ENCODE data around the gene ANTXR1.
"Not testable (repeated sequence)": the region's sequence is repeated elsewhere in the genome, so short reads cannot be mapped to it uniquely, and the experiment has no call there.

Gene ANTXR1

DNA sequence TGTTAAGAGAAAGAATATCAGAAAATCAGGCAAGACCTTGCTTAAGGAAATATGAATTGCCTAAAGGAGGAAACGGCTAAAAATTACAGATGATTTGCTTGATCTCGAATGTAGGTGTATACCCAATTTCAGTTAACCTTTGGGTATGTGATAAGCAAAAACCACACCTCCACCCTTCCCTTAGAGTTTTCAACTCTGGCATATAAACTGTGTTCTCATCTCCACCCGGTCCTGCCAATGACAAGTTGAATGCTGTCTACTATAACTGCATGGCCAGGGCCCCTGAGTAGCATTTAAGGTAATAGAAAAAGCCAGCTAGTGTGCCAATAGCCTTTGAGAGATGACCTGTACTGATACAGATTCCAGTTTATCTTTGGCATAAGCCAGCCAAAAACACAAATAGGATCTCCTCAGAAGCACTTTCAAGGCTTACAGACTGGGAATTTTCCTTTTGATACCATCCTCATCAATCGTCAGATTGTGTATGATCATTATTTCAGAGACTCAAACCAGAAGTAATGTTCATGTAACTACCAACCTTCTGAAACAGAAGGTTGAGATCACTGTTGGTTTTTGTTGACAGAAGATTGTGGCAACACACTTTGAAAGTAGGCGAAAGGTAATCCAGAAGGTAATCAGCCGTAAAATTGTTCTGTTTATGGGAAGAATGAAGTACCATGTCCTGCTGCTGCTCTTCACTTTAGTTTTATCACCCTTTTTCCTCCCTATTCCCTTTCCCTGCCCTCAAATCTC lies 211.0 kb downstream of the ANTXR1 start:
- no peaks in the 10 kb centered on the region for H3K9me3 ChIP-seq (ENCODE audit: low read length)
- H3K36me3 ChIP-seq (ENCODE audit: insufficient read depth, low read length): no peaks in the 10 kb centered on the region
- H3K4me1 ChIP-seq (ENCODE audit: insufficient read depth, low read length): no peaks in the 10 kb centered on the region
- H2AFZ ChIP-seq (ENCODE audit: low read depth, low read length): no peak overlapping the region
- no peak overlapping the region for H3K4me3 ChIP-seq (ENCODE audit: low read length)
- no peaks in the 10 kb centered on the region for H3K27me3 ChIP-seq (ENCODE audit: insufficient read depth, low read length)

DNA sequence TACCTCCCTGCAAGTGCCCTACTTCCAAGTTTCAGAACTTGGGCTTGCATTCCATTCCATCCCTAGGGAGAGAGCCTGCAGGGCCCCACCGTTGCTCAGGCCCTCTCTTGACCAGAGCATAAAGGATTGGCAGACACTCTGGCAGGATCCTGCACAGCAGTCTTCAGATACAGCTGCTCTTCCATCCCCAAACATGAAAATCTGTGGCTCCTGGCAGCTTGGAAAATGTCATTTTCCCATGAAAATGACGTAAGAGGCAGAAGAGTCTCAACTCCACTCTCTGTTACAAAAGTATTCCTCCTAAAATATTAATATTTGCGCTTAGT lies 211.5 kb downstream of the ANTXR1 start:
- Histone ChIP-seq H2AFZ (ENCODE audit: low read depth, low read length) (no peak overlapping the region), H3K36me3 (ENCODE audit: insufficient read depth, low read length) (no peaks in the 10 kb centered on the region), H3K4me3 (ENCODE audit: low read length) (no peak overlapping the region), H3K27me3 (ENCODE audit: insufficient read depth, low read length) (no peaks in the 10 kb centered on the region), H3K9me3 (ENCODE audit: low read length) (no peaks in the 10 kb centered on the region), H3K4me1 (ENCODE audit: insufficient read depth, low read length) (no peaks in the 10 kb centered on the region)

DNA sequence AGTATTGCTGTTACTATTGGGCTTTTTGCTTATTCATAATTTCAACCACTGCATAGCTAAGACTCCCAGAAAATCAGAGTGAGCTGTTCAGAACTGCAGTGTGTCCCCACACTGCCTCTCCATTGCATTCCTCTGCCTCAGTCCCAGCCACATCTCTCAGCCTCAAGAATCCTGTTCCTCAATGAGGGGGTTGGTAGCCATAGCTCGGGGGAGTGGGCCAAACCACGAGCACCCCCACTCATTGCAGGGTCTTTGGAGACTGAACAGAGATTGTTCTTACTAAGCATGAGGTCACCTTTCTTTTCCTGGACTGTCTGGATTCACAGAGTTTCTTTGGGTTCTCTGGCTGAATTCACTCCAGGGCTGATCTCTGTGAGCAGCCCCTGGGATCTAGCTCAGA lies 213.0 kb downstream of the ANTXR1 start:
- Histone ChIP-seq H3K27me3 (ENCODE audit: insufficient read depth, low read length) (no peaks in the 10 kb centered on the region), H3K9me3 (ENCODE audit: low read length) (no peaks in the 10 kb centered on the region), H3K36me3 (ENCODE audit: insufficient read depth, low read length) (no peaks in the 10 kb centered on the region), H2AFZ (ENCODE audit: low read depth, low read length) (no peak overlapping the region), H3K4me3 (ENCODE audit: low read length) (no peak overlapping the region), H3K4me1 (ENCODE audit: insufficient read depth, low read length) (no peaks in the 10 kb centered on the region)

DNA sequence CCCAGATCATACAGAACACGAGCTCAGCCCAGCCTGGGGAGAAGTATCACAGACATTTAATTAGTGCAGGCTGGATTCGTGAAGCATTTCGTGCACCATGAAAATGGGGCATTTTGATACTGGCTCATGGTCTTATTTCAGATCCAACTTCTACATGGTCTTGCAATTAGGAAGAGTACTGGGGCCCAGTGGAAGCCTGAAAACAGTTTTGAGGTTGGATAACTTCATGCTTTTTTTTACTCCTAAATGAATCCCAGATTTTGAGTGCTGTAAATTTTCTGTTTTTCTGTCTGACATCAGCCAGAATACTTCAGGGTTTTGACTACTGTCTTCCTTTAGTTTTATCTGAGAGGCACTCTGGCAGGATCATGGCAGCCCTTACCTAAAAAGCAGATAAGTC lies 213.9 kb downstream of the ANTXR1 start:
- Histone ChIP-seq H3K4me3 (ENCODE audit: low read length) (no peak overlapping the region), H3K27me3 (ENCODE audit: insufficient read depth, low read length) (no peaks in the 10 kb centered on the region), H3K9me3 (ENCODE audit: low read length) (no peaks in the 10 kb centered on the region), H3K36me3 (ENCODE audit: insufficient read depth, low read length) (peaks cover 4% of the 10 kb centered on the region), H2AFZ (ENCODE audit: low read depth, low read length) (no peak overlapping the region), H3K4me1 (ENCODE audit: insufficient read depth, low read length) (no peaks in the 10 kb centered on the region)

DNA sequence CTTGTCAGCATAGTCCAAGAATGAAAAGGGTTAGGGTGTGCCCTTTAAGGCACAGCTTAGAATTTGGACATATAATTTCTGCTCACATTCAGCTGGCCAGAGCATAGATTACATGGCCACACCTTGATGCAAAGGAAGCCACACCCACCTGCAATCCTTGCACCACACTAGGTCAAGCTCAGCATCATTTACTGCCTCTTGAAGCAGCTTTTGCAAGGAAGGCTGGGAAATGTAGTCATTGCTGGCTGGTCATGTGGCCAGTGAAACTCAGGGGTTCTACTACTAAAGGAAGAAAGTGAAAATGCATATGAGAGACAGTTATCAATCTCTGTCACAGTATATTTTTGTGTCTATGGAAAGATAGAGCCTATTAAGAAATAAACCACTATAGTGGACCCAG lies 214.7 kb downstream of the ANTXR1 start:
- no peak overlapping the region for H3K4me3 ChIP-seq (ENCODE audit: low read length)
- H2AFZ ChIP-seq (ENCODE audit: low read depth, low read length): no peak overlapping the region
- peaks cover 4% of the 10 kb centered on the region for H3K36me3 ChIP-seq (ENCODE audit: insufficient read depth, low read length)
- no peaks in the 10 kb centered on the region for H3K9me3 ChIP-seq (ENCODE audit: low read length)
- no peaks in the 10 kb centered on the region for H3K27me3 ChIP-seq (ENCODE audit: insufficient read depth, low read length)
- H3K4me1 ChIP-seq (ENCODE audit: insufficient read depth, low read length): no peaks in the 10 kb centered on the region

DNA sequence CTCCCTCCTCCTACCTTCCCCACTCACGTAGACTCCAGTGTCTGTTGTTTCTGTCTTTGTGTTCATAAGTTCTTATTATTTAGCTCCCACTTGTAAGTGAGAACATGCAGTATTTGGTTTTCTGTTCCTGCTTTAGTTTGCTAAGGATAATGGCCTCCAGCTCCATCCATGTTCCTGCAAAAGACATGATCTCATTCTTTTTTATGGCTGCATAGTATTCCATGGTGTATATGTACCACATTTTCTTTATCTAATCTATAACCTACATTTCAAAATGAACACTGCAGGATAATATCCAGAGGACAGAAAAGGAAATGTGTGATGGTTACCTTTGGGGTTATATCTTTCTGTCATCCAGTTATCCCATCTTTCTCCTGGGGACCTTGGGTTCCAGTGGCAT lies 218.0 kb downstream of the ANTXR1 start:
- not testable (repeated sequence) for H3K27me3 ChIP-seq (ENCODE audit: insufficient read depth, low read length); H3K4me1 ChIP-seq (ENCODE audit: insufficient read depth, low read length); H3K9me3 ChIP-seq (ENCODE audit: low read length); H3K4me3 ChIP-seq (ENCODE audit: low read length); H3K36me3 ChIP-seq (ENCODE audit: insufficient read depth, low read length); H2AFZ ChIP-seq (ENCODE audit: low read depth, low read length)

DNA sequence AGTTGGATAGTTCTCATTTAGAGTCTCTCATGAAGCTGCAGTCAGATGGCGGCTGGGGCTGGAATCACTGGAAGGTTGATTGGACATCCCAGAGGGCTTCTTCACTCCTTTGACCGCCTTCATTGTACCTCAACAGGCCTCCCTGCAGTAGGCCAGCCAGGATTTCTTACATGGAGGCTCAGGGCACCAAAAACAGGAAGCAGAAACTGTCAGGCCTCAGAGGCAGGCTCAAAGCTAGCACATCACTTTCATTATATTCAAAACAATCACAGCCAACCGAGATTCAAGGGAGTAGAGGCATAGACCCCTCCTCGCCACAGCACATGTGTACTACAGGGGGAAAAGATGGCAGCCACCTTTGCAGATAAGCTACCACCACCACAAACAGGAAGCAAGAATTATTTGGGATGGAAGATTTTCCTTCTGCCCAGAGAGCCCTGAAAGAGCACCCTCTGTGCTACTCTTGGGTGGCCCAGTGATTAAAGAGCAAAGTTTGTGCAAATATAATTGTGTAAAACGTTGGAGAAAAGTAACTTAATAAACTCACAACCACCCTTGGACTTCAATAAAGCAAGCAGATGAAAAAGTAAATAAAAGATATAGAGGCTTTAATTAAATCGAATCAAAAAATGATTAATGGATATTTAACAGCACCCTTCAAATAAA lies 218.8 kb downstream of the ANTXR1 start:
- H3K4me3 ChIP-seq (ENCODE audit: low read length): no peak overlapping the region
- no peak overlapping the region for H2AFZ ChIP-seq (ENCODE audit: low read depth, low read length)
- H3K4me1 ChIP-seq (ENCODE audit: insufficient read depth, low read length): no peaks in the 10 kb centered on the region
- peaks cover 4% of the 10 kb centered on the region for H3K36me3 ChIP-seq (ENCODE audit: insufficient read depth, low read length)
- no peaks in the 10 kb centered on the region for H3K9me3 ChIP-seq (ENCODE audit: low read length)
- H3K27me3 ChIP-seq (ENCODE audit: insufficient read depth, low read length): no peaks in the 10 kb centered on the region

DNA sequence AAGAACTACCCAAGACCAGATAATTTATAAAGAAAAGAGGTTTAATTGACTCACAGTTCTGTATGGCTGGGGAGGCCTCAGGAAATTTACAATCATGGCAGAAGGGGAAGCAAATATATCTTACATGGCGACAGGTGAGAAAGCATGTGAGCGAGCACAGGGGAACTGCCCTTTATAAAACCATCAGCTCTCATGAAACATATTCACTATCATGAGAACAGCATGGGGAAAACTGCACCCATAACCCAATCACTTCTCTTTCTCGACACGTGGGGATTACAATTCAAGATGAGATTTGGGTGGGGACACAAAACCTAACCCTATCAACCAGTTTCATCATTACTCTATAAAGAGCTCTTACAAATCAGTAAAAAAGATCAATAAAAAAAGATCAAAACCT lies 222.9 kb downstream of the ANTXR1 start:
- not testable (repeated sequence) for H3K36me3 ChIP-seq (ENCODE audit: insufficient read depth, low read length); H3K4me3 ChIP-seq (ENCODE audit: low read length); H3K9me3 ChIP-seq (ENCODE audit: low read length); H3K4me1 ChIP-seq (ENCODE audit: insufficient read depth, low read length); H2AFZ ChIP-seq (ENCODE audit: low read depth, low read length); H3K27me3 ChIP-seq (ENCODE audit: insufficient read depth, low read length)

DNA sequence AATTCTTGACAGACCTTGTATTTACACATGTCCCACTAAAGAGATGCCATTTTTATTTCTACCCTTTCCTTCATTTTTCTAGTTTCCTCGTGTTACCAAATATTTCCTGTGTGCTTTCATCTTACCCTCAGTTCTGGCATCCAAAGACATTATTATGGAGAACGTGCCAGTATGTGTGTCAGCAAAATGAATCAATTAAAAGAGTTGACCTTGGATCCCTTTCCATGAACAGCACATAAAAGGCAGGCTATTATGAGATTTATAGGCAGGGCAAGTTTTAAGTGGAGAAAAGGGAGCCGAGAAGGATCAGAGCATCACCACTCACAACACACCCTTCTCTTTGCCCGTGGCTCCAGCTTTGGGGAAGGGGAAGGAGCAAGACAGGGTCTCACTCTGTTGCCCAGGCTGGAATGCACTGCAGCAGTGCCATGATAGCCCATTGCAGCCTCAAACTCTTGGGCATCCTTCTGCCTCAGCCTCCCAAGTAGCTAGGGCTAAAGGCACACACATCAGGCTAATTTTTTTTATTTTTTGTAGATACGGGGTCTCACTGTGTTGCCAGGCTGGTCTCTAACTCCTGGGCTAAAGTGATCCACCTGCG lies 224.2 kb downstream of the ANTXR1 start:
- no peak overlapping the region for H2AFZ ChIP-seq (ENCODE audit: low read depth, low read length)
- no peaks in the 10 kb centered on the region for H3K9me3 ChIP-seq (ENCODE audit: low read length)
- H3K36me3 ChIP-seq (ENCODE audit: insufficient read depth, low read length): peaks cover 7% of the 10 kb centered on the region
- no peaks in the 10 kb centered on the region for H3K27me3 ChIP-seq (ENCODE audit: insufficient read depth, low read length)
- H3K4me1 ChIP-seq (ENCODE audit: insufficient read depth, low read length): no peaks in the 10 kb centered on the region
- H3K4me3 ChIP-seq (ENCODE audit: low read length): no peak overlapping the region

DNA sequence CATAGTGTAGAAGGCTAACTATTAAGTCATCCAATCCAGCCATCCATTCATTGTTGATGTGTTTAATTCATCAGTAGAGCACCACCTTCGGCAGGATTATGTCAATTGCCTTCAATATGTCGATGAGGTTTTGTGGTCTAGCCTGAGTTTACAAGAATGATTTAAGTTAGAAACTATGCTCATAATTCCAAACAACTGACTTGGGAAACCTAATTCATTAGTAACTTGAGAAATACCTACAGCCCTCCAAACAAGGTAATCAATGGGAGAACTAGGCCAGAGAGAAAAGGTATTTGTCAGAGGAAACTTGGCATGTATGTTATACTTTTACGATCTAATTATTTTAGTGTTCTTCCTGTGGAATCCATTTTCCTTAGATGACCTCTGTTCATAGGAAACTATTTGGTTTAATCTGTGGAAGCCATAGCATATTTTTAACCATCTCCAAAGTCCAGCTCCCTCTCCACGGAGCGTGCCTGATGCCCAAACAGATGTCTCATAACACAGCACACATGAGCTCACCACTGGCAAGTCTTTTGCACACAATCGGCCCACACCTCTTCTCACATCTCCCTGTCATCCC lies 225.6 kb downstream of the ANTXR1 start:
- H2AFZ ChIP-seq (ENCODE audit: low read depth, low read length): no peak overlapping the region
- H3K27me3 ChIP-seq (ENCODE audit: insufficient read depth, low read length): no peaks in the 10 kb centered on the region
- H3K4me3 ChIP-seq (ENCODE audit: low read length): no peak overlapping the region
- H3K4me1 ChIP-seq (ENCODE audit: insufficient read depth, low read length): no peaks in the 10 kb centered on the region
- peaks cover 7% of the 10 kb centered on the region for H3K36me3 ChIP-seq (ENCODE audit: insufficient read depth, low read length)
- H3K9me3 ChIP-seq (ENCODE audit: low read length): no peaks in the 10 kb centered on the region

DNA sequence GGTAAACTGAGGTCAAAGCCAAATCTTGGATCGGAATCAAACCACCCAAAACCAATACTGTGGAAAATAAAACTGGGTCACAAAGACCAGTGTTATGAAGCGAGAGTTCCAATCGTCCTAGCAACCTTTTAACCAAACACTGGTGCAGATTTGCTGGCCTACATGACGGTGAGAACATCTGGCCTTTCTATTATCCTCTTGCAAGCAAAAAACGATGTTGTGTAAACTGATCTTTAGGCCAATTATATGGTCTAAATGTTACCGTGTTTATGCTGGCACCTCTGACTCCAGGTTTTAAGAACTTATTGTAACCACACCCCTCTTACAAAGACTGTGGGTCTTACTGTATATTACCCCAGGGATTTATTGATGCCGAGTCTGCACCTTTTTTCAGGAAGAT lies 228.1 kb downstream of the ANTXR1 start:
- H3K9me3 ChIP-seq (ENCODE audit: low read length): peaks cover 3% of the 10 kb centered on the region
- H3K27me3 ChIP-seq (ENCODE audit: insufficient read depth, low read length): no peaks in the 10 kb centered on the region
- no peak overlapping the region for H3K4me3 ChIP-seq (ENCODE audit: low read length)
- H3K4me1 ChIP-seq (ENCODE audit: insufficient read depth, low read length): no peaks in the 10 kb centered on the region
- peaks cover 19% of the 10 kb centered on the region for H3K36me3 ChIP-seq (ENCODE audit: insufficient read depth, low read length)
- H2AFZ ChIP-seq (ENCODE audit: low read depth, low read length): no peak overlapping the region

DNA sequence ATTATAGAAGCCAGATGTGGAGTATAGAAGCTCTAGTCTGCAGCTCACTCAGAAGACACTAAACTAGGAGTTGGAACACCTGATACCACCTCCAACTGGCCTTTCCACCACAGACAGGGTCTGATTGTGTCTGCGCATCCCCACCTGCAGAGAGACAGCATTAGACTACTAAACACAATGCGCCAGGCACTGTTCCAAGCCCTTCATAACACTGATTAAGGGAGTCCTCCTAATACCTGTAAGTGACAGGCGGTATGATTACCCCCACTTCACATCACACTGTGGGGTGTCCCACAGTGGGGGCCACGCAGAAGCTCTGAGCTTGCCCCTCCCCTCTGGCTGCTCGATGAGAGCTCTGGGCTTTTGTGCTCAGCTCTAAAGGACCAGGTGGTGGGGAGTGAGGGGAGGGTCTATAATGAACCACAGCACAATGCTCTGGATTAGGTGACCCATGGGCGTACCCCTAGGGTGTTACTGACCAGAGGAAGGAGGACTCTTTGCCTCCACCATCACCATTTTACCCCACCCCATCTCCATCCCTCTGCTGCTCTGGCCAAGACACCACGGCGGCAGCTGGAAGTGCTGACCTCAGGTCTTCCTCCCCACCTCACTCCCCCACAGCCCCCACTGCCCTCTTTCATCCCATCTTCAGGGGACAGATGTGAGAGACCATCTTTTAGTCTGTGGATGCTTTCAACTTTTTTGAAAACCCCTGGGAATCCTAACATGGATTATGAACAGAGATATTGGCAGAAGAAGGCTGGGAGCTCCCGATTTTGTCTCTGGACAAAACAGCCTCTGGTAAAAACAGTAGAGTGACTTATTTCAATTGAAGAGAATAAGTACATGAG lies 228.9 kb downstream of the ANTXR1 start:
- no peak overlapping the region for H3K4me3 ChIP-seq (ENCODE audit: low read length)
- peaks cover 3% of the 10 kb centered on the region for H3K9me3 ChIP-seq (ENCODE audit: low read length)
- H3K36me3 ChIP-seq (ENCODE audit: insufficient read depth, low read length): peaks cover 25% of the 10 kb centered on the region
- no peaks in the 10 kb centered on the region for H3K27me3 ChIP-seq (ENCODE audit: insufficient read depth, low read length)
- no peaks in the 10 kb centered on the region for H3K4me1 ChIP-seq (ENCODE audit: insufficient read depth, low read length)
- no peak overlapping the region for H2AFZ ChIP-seq (ENCODE audit: low read depth, low read length)

DNA sequence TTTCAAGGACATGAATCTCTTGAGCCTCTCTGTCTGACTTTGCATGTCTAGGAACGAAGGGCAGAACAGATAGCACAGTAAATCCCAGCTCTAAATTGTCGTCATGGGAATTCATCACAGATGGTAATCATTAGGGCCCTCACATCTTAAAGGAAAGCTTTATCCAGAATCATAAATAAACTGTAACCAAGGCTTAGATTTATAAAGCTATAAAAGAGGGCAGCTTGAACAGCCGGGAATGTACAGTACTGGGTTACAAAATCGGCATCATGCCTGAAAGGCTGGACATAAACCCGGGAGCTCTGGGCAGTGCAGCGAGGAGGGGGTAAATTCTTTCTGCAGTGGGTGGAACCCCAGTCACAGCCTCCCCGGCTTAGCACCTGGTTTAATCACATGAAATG lies 229.7 kb downstream of the ANTXR1 start:
- peaks cover 29% of the 10 kb centered on the region for H3K36me3 ChIP-seq (ENCODE audit: insufficient read depth, low read length)

More for the DNA sequence above, 229.7 kb downstream of the ANTXR1 start:
- Histone ChIP-seq H2AFZ (ENCODE audit: low read depth, low read length) (no peak overlapping the region), H3K27me3 (ENCODE audit: insufficient read depth, low read length) (no peaks in the 10 kb centered on the region), H3K4me3 (ENCODE audit: low read length) (no peak overlapping the region), H3K9me3 (ENCODE audit: low read length) (peaks cover 5% of the 10 kb centered on the region), H3K4me1 (ENCODE audit: insufficient read depth, low read length) (no peaks in the 10 kb centered on the region)
